Spleen (tissue), 11 donors: Measurements from ENCODE around the gene SLC9A8. TPM values are rescaled to one million over a fixed set of nuclear protein-coding genes. Genes with fewer than 3 reads are reported as not detected.

Source experiments
- DNase-seq: peaks from one replicate; pipeline ENCODE4 v3.0.0-alpha.2; 2020
- H3K27ac ChIP-seq, 8 donors: fragments of 200-600 bp; sonication (generic) in 7 of 8; 1 replicate in 4 of 8; 2 replicates in 4 of 8; pipeline versions ENCODE4 v1.5.0 to v1.8.0; 2016 to 2021; ENCODE audit warnings: inconsistent platforms in 4 of 8, mild to moderate bottlenecking in 4 of 8, moderate library complexity in 1 of 8
- H3K27me3 ChIP-seq, 7 donors: fragments of 200-600 bp; sonication (generic) in 6 of 7; replicated peaks in 1 of 7; 1 replicate in 4 of 7; 2 replicates in 3 of 7; pipeline versions ENCODE4 v1.5.0 to v1.8.0; 2016 to 2021; ENCODE audit warnings: inconsistent platforms in 3 of 7, mild to moderate bottlenecking in 1 of 7
- H3K36me3 ChIP-seq, 6 donors: fragments of 200-600 bp; sonication (generic) in 5 of 6; 1 replicate in 4 of 6; 2 replicates in 2 of 6; pipeline versions ENCODE4 v1.5.0 to v1.8.0; 2016 to 2021; ENCODE audit warnings: inconsistent platforms in 2 of 6
- H3K4me1 ChIP-seq, 6 donors: fragments of 200-600 bp; sonication (generic) in 5 of 6; 1 replicate in 3 of 6; 2 replicates in 3 of 6; pipeline versions ENCODE4 v1.5.0 to v1.8.0; 2016 to 2021; ENCODE audit warnings: inconsistent platforms in 3 of 6
- H3K4me3 ChIP-seq, 8 donors: fragments of 200-600 bp; sonication (generic) in 7 of 8; 1 replicate in 4 of 8; 2 replicates in 4 of 8; pipeline versions ENCODE4 v1.5.0 to v1.8.0; 2016 to 2021; ENCODE audit warnings: inconsistent platforms in 4 of 8, mild to moderate bottlenecking in 4 of 8, moderate library complexity in 2 of 8
- H3K9me3 ChIP-seq, 8 donors: fragments of 200-600 bp; sonication (generic) in 7 of 8; 1 replicate in 4 of 8; 2 replicates in 4 of 8; pipeline versions ENCODE4 v1.5.0 to v1.8.0; 2016 to 2021; ENCODE audit warnings: inconsistent platforms in 4 of 8
- POLR2A ChIP-seq, 3 donors: fragments of 450-650 bp; IDR thresholded peaks; one replicate each; pipeline ENCODE4 v1.5.1; 2017; ENCODE audit warnings: antibody characterized with exemption in 3 of 3, mild to moderate bottlenecking in 1 of 3
- POLR2AphosphoS5 ChIP-seq, 3 donors: sonication (generic); formaldehyde crosslinking; IDR thresholded peaks; one replicate each; pipeline ENCODE4 v1.5.1; 2017; ENCODE audit warnings: antibody characterized with exemption in 3 of 3
- WGBS, 5 donors: extraction: QIAGEN DNeasy Blood & Tissue Kit in 3 of 5; methylation state at CpG; one replicate each; pipeline versions ENCODE4 v1.1.5 to v1.1.7; 2013 to 2018; 5-methylcytosine and 5-hydroxymethylcytosine counted together
- intact Hi-C: fragments of 100-400 bp; cut with DNase I; formaldehyde crosslinking; loops from one replicate; pipeline ENCODE4 v1.15.0; 2023; ENCODE audit warnings: low total_unique reads
- polyA plus RNA-seq, 3 donors: library from polyadenylated mRNA; stranded (reverse); fragments of 200-250 nt; gene quantifications; one replicate each; pipeline ENCODE4 v1.2.1, GENCODE V29; 2013
- total RNA-seq, 7 donors: library from RNA; depleted of rRNA in 3 of 7; stranded (reverse); fragments of >200 nt in 3 of 7; fragmentation: NEBNext Ultra II Directional in 4 of 7; extraction: Animal tissue kit (Norgen Biotek cat#: 25700) in 4 of 7; gene quantifications; one replicate each; pipeline versions ENCODE4 v1.1.0 to v1.2.1, GENCODE V29; 2016 to 2021
- TF ChIP-seq, protein P1 (sequence below), 11 experiments: fragments of 200-600 bp in 7 of 11; fragments of 450-650 bp in 4 of 11; sonication (generic) in 4 of 11; IDR thresholded peaks in 8 of 11; conservative IDR thresholded peaks in 3 of 11; 1 replicate in 7 of 11; 2 replicates in 4 of 11; pipeline versions ENCODE4 v1.4.0 to v1.8.0; 2016 to 2021; ENCODE audit warnings: antibody characterized with exemption in 11 of 11, inconsistent platforms in 4 of 11, mild to moderate bottlenecking in 1 of 11
- donor health status: healthy with polysubstance abuse.
- donor health status: DM: no; HTN: no; CAD: no; lungs with moderate emphysema.
- donor health status: DM: no; HTN: no; CAD: no.
- donor health status: Bipolar disorder and iron deficiency.
- donor health status: healthy.
- donor health status: DM: no; HTN: no; CAD: no.
- donor health status: DM: yes; HTN: yes; CAD: no.

The SLC9A8 gene
- total and polyA plus RNA-seq, 10 donors, result 4.6 to 35.3 (median 22.3) TPM

DNA sequence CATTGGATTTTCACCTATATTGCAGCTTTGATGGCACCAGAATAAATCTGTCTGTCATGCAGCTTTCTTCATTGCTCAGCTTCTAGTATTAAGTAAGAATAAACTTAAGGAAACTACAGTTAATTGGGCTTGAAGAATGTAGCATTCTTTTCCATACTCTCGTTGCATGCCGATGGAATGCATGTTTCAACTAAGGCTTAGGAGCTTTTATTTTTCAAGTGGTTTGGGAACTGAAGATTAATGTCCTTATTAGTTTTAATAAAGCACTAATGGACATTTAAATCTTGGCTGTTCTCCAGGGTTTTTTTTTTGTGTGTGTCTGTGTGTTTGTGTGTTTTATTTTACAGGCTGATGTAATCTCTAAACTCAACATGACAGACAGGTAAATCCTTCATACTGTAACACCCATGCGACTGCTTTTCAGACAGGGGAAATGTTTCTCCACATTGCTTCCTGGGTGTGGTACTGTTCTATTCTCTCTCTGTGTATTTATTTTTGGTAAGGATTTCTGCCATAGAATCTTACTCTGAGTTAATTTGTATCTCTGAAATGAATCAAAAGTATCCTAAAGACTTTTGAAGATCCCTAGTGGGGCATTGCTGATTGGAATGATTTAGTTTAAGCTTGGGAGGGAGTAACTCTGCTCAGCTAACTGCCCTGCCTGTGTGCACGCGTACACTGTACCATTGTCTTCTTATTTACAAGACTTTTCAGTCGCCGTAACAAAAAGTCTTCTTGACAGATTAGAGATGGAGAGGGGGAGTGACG, 38.0 kb downstream of the SLC9A8 start:
- peaks cover 0 to 41% (median 16%) of the 10 kb centered on the region in 6 donors for H3K4me1 ChIP-seq
- no peaks in the 10 kb centered on the region for H3K27me3 ChIP-seq
- H3K9me3 ChIP-seq, result no peaks in the 10 kb centered on the region
- no peak for DNase-seq
- H3K36me3 ChIP-seq, result peaks cover 0 to 84% (median 48%) of the 10 kb centered on the region in 6 donors
- TF ChIP-seq, protein P1, sequence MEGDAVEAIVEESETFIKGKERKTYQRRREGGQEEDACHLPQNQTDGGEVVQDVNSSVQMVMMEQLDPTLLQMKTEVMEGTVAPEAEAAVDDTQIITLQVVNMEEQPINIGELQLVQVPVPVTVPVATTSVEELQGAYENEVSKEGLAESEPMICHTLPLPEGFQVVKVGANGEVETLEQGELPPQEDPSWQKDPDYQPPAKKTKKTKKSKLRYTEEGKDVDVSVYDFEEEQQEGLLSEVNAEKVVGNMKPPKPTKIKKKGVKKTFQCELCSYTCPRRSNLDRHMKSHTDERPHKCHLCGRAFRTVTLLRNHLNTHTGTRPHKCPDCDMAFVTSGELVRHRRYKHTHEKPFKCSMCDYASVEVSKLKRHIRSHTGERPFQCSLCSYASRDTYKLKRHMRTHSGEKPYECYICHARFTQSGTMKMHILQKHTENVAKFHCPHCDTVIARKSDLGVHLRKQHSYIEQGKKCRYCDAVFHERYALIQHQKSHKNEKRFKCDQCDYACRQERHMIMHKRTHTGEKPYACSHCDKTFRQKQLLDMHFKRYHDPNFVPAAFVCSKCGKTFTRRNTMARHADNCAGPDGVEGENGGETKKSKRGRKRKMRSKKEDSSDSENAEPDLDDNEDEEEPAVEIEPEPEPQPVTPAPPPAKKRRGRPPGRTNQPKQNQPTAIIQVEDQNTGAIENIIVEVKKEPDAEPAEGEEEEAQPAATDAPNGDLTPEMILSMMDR (IDR thresholded peaks at IDR 0.05 in 8 of 11, conservative IDR thresholded peaks at IDR 0.05 in 3 of 11), result no peak
- TF ChIP-seq POLR2AphosphoS5 (IDR thresholded peaks at IDR 0.05), result no peak
- no peak for TF ChIP-seq POLR2A (IDR thresholded peaks at IDR 0.05)
- WGBS, 5 donors, result 66 to 84% (median 71%) methylated on average over 8 of the region's 8 CpGs
- H3K4me3 ChIP-seq, result no peak overlapping the region
- peak overlapping the region in 5 of 8 donors; percentile 4 to 53 (median 15) for H3K27ac ChIP-seq
- intact Hi-C loops, result no loop called here

DNA sequence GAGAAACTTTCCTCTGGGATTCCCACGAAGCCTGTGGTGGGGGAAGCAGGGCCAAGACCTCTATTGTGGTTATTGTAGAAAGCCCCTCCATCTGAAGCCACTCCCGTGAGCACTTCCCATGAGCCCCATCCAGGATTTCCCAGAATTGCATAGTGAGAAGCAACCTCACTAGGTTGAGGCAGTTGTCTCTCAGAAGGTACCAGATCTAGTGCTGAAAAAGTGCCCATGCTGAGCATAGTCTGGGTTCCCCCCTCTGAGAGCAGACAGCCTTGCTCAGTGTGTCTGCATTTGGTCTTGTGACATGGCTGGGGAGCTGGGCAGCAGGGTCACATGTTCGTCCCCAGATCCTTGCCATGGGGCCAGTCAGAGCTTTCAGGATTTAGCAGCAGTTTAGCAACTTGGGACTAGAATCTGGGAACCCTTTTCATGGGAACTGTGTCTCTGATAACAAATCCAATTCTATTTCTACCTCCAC, 38.6 kb downstream of the SLC9A8 start:
- H3K27ac ChIP-seq, result peak overlapping the region in 5 of 8 donors; percentile 4 to 53 (median 15)
- no peak for DNase-seq
- no peaks in the 10 kb centered on the region for H3K9me3 ChIP-seq
- H3K4me3 ChIP-seq, result no peak overlapping the region
- 55 to 79% (median 66%) methylated on average over 3 of the region's 3 CpGs for WGBS, 5 donors
- intact Hi-C loops, result no loop called here
- TF ChIP-seq POLR2A (IDR thresholded peaks at IDR 0.05), result no peak
- H3K27me3 ChIP-seq, result no peaks in the 10 kb centered on the region
- peaks cover 0 to 35% (median 14%) of the 10 kb centered on the region in 6 donors for H3K4me1 ChIP-seq
- peaks cover 0 to 89% (median 54%) of the 10 kb centered on the region in 6 donors for H3K36me3 ChIP-seq

DNA sequence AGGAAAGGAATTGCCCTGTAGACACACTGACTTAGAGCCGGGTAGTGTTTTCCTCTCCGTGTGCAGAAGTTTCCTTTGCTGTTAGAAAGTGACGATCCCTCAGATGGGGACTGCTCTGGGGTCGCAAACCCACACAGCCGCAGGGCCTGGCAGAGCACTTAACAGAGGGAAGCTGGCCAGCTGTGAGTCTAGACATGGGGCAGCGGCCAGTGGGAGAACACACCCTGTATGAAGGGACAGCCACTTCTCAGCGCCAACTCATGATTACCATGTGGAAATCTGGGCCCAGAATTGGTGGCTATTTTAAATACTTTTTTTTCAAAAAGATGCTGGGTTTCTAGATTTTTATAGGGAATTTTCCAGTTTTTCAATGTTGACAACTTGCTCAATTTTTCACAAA, 39.4 kb downstream of the SLC9A8 start:
- DNase-seq, result no peak
- intact Hi-C loops, result no loop called here
- 68 to 83% (median 78%) methylated on average over 7 of the region's 7 CpGs for WGBS, 5 donors
- no peaks in the 10 kb centered on the region for H3K9me3 ChIP-seq
- H3K36me3 ChIP-seq, result peaks cover 0 to 96% (median 61%) of the 10 kb centered on the region in 6 donors
- no peak overlapping the region for H3K4me3 ChIP-seq
- peaks cover 0 to 27% (median 10%) of the 10 kb centered on the region in 6 donors for H3K4me1 ChIP-seq
- H3K27me3 ChIP-seq, result no peaks in the 10 kb centered on the region
- TF ChIP-seq POLR2A (IDR thresholded peaks at IDR 0.05) (no peak), POLR2AphosphoS5 (IDR thresholded peaks at IDR 0.05) (no peak)
- TF ChIP-seq, protein P1 (IDR thresholded peaks at IDR 0.05 in 8 of 11, conservative IDR thresholded peaks at IDR 0.05 in 3 of 11), result no peak
- H3K27ac ChIP-seq, result peak overlapping the region in 1 of 8 donors; percentile 53

DNA sequence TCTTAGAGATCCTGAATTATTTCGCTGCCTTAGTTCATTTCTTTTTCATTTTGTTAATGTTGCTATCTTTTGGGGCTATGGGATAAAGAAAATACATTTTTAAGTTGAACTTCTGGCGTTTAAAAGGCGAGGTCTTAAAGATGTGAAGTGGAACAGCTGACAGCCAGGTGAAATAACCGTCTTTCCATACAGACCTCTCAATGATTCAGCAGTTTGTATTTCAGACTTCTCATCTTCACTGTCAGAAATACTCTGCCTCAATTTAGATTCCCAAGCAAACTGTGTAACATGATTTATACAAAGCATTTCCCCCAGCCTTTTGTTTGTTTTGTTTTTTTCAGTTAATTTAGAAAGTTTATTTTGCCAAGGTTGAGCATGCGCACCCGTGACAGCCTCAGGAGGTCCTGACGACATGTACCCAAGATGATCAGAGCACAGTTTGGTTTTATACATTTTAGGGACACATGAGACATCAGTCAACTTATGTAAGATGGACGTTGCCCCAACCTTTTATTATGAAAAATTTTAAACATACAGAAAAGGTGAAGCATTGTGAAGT, 40.0 kb downstream of the SLC9A8 start:
- Histone ChIP-seq H3K36me3 (peaks cover 0 to 100% (median 66%) of the 10 kb centered on the region in 6 donors), H3K27ac (no peak overlapping the region), H3K4me3 (no peak overlapping the region), H3K9me3 (no peaks in the 10 kb centered on the region), H3K4me1 (peaks cover 0 to 21% (median 9%) of the 10 kb centered on the region in 6 donors), H3K27me3 (no peaks in the 10 kb centered on the region)
- intact Hi-C loops, result no loop called here
- no peak for TF ChIP-seq POLR2A (IDR thresholded peaks at IDR 0.05)
- TF ChIP-seq POLR2AphosphoS5 (IDR thresholded peaks at IDR 0.05), result no peak
- TF ChIP-seq, protein P1 (IDR thresholded peaks at IDR 0.05 in 8 of 11, conservative IDR thresholded peaks at IDR 0.05 in 3 of 11), result no peak
- DNase-seq, result no peak
- 91 to 93% (median 92%) methylated on average over 8 of the region's 8 CpGs for WGBS, 5 donors
